Activated B cell treated with CpG ODN at 0.5 μM for 24 hours (primary cell): ENCODE results near the gene COL18A1. TPM values are rescaled to one million over a fixed set of nuclear protein-coding genes. Genes with fewer than 3 reads are reported as not detected.
A peak's percentile ranks its signal among the peaks of the same experiment; 100 is the strongest.
"Not testable (repeated sequence)": the region's sequence is repeated elsewhere in the genome, so short reads cannot be mapped to it uniquely, and the experiment has no call there.

ENCODE experiments used
- ATAC-seq: fragments of 200-7000 bp; cut with Tn5 transposase; one replicate; pipeline ENCODE4 v1.10.0; 2021; ENCODE audit warnings: low read depth, mild to moderate bottlenecking, moderate library complexity
- CTCF ChIA-PET: fragments of 350-600 bp; sonication (Branson Sonifier 250); formaldehyde crosslinking; loops from one replicate; lab custom pipeline; 2021; ENCODE audit warnings: antibody characterized with exemption; lab: Charles Lee
- POLR2A ChIA-PET: fragments of 350-600 bp; sonication (Branson Sonifier 250); formaldehyde crosslinking; loops from one replicate; lab custom pipeline; 2021; ENCODE audit warnings: antibody characterized with exemption; lab: Charles Lee
- DNase-seq: peaks from one replicate; pipeline ENCODE4 v3.0.0; 2022
- H3K27ac Mint-ChIP-seq: one replicate; pipeline ENCODE4 v1.8.0; 2020; ENCODE audit warnings: mixed read lengths
- H3K27me3 Mint-ChIP-seq: one replicate; pipeline ENCODE4 v1.8.0; 2021; ENCODE audit warnings: mixed read lengths
- H3K36me3 Mint-ChIP-seq: one replicate; pipeline ENCODE4 v1.8.0; 2021; ENCODE audit warnings: low read depth, mixed read lengths
- H3K4me1 Mint-ChIP-seq: one replicate; pipeline ENCODE4 v1.8.0; 2021; ENCODE audit warnings: mixed read lengths
- H3K4me3 Mint-ChIP-seq: one replicate; pipeline ENCODE4 v1.8.0; 2020; ENCODE audit warnings: mild to moderate bottlenecking, mixed read lengths
- H3K9me3 Mint-ChIP-seq: one replicate; pipeline ENCODE4 v1.8.0; 2020; ENCODE audit warnings: mixed read lengths
- intact Hi-C: fragments of 100-400 bp; cut with micrococcal nuclease; formaldehyde crosslinking; loops from one replicate; pipeline ENCODE4 v1.15.1; 2024
- total RNA-seq: library from RNA; stranded (reverse); gene quantifications from 2 replicates; pipeline ENCODE4 v1.2.3, GENCODE V29; 2022
- TF ChIP-seq, protein P1 (sequence below): fragments of 200-600 bp; IDR thresholded peaks from one replicate; pipeline ENCODE4 v1.8.0; 2022; ENCODE audit warnings: antibody characterized with exemption, mild to moderate bottlenecking

Gene COL18A1
- total RNA-seq, 1 donor from 2014 or later, result 1.6 TPM

DNA sequence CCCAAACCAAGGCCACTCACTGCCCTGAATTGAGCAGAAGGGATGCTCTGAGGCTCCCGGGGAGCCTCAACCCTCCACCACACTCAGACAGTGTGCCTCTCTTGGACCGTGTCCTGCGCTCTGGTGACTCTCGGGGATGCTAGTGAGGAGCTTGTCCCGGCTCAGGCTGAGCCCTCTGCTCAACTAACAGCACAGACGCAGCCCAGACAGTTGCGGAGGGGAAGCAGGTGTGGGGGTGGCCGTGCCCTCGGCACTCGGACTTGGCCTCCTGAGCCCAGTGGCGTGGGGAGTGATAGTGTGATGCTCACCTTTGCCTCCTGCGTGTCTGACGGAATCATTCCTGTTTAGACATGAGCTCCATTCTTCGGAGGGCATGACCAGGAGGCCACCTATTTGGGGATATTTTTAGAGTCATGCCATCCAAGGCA is 152.7 kb downstream of the COL18A1 start:
- TF ChIP-seq, protein P1, sequence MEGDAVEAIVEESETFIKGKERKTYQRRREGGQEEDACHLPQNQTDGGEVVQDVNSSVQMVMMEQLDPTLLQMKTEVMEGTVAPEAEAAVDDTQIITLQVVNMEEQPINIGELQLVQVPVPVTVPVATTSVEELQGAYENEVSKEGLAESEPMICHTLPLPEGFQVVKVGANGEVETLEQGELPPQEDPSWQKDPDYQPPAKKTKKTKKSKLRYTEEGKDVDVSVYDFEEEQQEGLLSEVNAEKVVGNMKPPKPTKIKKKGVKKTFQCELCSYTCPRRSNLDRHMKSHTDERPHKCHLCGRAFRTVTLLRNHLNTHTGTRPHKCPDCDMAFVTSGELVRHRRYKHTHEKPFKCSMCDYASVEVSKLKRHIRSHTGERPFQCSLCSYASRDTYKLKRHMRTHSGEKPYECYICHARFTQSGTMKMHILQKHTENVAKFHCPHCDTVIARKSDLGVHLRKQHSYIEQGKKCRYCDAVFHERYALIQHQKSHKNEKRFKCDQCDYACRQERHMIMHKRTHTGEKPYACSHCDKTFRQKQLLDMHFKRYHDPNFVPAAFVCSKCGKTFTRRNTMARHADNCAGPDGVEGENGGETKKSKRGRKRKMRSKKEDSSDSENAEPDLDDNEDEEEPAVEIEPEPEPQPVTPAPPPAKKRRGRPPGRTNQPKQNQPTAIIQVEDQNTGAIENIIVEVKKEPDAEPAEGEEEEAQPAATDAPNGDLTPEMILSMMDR, result no peak
- peaks cover 15% of the 10 kb centered on the region for H3K4me1 Mint-ChIP-seq
- POLR2A ChIA-PET, result no interaction called here
- H3K4me3 Mint-ChIP-seq, result no peak overlapping the region
- intact Hi-C loops, result no loop called here
- no peaks in the 10 kb centered on the region for H3K9me3 Mint-ChIP-seq
- no peak for DNase-seq
- no peaks in the 10 kb centered on the region for H3K36me3 Mint-ChIP-seq
- ATAC-seq, result no peak
- CTCF ChIA-PET, result no interaction called here
- H3K27me3 Mint-ChIP-seq, result peaks cover 3% of the 10 kb centered on the region
- H3K27ac Mint-ChIP-seq, result no peak overlapping the region

DNA sequence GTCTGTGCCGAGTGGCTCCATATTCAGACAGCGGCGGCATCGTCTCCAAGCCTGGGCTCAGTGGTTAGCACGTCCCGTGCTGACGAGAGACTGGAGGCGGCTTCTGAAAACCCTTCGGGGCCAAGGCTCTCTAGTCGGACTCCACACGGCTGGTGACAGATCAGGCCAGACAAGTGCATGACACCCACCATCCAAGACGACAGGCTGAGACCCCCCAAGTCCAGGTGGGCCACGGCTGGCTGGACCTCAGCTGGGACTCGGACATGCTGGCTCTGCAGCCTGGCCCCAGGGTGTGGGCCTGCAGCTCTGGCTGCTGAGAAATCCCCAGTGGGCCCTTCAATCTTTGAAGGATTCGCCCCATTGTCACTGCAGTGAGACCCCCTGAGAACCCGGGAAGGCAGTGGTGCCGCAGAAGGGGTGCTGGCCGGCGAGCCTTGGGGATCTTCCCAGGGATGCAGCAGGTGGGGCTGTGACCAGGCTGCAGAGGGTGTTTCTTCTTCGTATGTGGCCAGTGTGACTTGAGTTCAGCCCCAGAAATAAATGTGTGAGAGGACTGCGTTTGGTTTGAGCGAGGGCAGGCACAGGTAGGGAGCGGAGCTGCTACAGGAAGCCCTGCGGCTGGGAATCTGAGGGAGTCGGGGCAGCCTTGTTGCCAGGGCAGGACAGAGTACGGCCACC is 153.2 kb downstream of the COL18A1 start:
- Mint-ChIP-seq H3K4me1 (peaks cover 15% of the 10 kb centered on the region), H3K9me3 (no peaks in the 10 kb centered on the region), H3K36me3 (no peaks in the 10 kb centered on the region), H3K27ac (no peak overlapping the region), H3K4me3 (no peak overlapping the region), H3K27me3 (peaks cover 7% of the 10 kb centered on the region)
- CTCF ChIA-PET, result interaction anchor here (1.6 kb wide), 1 partner anchor 38 kb away, joined by 5 read pairs; no protein-coding TSS in a partner anchor
- POLR2A ChIA-PET, result no interaction called here
- no peak for ATAC-seq
- TF ChIP-seq, protein P1, result no peak
- peak; percentile 10 for DNase-seq
- intact Hi-C loops, result no loop called here

DNA sequence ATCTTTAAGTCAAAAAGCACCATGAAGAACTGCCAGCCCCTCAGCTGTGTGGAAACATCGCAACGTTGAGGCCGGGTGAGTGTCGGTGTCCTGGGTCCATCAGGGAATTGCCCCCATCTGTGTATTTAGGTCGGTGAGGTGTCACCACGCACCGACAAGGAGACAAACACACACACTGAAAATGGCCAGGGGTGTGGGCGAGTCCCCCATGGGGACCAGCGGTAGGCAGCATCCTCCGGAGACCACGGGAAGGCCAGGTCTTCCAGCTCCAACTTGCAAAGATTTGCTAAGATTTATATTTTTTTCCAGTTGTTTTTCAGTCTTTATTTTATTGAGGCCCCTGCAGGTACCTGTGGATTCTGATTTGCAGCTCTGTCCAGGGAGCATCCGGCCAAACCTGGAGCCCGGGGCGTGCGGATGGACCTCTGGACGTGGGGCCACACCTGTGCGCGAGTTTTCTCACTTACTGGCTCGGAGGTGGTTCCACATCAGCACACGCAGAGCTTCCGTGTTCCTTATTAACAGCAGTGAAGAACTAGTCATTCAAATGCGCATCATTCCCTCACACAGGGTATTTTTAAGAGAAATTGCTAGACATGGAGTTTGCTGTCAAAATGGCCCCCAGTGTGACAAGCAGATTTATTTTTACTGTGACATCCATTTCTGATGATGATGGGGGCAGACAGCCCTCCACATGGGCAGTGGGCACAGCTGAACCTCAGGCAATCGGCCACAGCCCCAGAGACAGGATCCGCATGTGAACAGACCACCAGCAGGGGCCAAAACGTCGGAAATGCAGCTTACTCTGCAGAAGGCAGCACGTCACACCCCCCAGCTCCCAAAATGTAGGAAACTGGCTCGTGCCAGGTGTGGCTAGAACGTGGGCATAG is 154.5 kb downstream of the COL18A1 start:
- ChIA-PET POLR2A (no interaction called here), CTCF (interaction anchor here (1.6 kb wide), 1 partner anchor 37 kb away, joined by 5 read pairs; no protein-coding TSS in a partner anchor)
- Mint-ChIP-seq H3K4me3 (no peak overlapping the region), H3K9me3 (peaks cover 5% of the 10 kb centered on the region), H3K4me1 (peaks cover 13% of the 10 kb centered on the region), H3K27ac (no peak overlapping the region), H3K27me3 (peaks cover 10% of the 10 kb centered on the region), H3K36me3 (no peaks in the 10 kb centered on the region)
- intact Hi-C loops, result loop anchor here (5.0 kb wide), 1 partner anchor 898 kb away; the partner anchor contains the start of gene DIP2A
- TF ChIP-seq, protein P1, result no peak
- DNase-seq, result peak; percentile 3
- no peak for ATAC-seq

DNA sequence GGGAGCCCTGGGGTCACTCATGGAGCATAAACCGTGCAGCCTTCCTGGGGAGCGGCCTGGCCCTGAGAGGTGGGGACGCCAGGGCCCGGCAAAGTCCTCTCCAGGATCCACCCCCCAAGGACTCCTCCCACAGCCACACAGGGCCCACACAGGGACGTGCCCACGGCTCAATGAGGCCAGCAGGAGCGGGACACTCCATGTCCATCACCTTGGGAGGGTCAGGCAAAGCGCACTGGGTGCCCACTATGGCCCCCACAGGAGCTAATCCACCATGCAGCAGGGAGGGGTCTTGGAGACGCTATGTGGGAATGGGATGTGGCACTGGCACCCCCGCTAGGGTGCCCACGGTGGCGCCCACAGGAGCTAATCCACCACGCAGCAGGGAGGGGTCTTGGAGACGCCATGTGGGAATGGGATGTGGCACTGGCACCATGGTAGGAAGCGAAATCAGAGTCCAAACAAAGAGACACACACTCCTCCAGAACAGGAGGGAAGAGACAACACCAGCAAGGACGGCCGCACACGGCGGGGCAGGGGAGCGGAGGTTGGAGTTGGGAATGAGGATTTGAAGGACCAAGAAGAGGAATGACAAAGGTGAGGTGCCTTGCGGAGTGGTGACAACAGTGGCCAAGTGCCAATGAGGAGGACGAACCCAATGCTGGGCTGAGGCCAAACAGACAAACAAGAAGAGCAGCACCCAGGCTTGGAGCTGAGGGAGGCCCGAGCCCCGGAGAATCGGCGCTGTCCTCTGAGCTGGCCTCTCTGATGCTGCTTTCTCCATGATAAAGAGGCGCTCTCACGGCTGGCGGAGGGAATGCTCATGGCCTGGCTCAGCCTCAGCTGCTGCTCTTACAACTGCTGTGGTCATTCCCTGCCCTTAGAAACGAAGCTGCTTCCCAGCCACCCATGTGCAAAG is 155.4 kb downstream of the COL18A1 start:
- Mint-ChIP-seq H3K27ac (no peak overlapping the region), H3K27me3 (peaks cover 14% of the 10 kb centered on the region), H3K9me3 (peaks cover 5% of the 10 kb centered on the region), H3K4me3 (no peak overlapping the region), H3K36me3 (no peaks in the 10 kb centered on the region), H3K4me1 (peaks cover 10% of the 10 kb centered on the region)
- intact Hi-C loops, result loop anchor here (5.0 kb wide), 1 partner anchor 897 kb away; the partner anchor contains the start of gene DIP2A
- ChIA-PET POLR2A (no interaction called here), CTCF (no interaction called here)
- no peak for DNase-seq
- ATAC-seq, result no peak
- TF ChIP-seq, protein P1, result no peak

DNA sequence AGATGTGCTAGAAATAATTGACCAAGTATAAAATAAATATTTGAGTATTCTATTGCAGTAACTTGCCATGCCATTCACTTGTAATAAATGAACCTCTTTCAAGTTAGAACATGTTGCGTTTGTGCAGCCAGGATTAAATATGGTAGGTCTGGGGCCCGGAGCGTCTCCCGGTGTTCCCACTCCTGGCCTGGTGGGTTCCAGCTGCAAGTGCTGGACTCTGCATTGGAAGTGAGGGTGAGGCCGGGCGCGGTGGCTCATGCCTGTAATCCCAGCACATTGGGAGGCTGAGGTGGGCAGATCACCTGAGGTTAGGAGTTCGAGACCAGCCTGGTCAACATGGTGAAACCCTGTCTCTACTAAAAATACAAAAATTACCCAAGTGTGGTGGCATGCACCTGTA is 156.3 kb downstream of the COL18A1 start:
- H3K27ac Mint-ChIP-seq, H3K4me3 Mint-ChIP-seq, DNase-seq, ATAC-seq, CTCF ChIA-PET, H3K4me1 Mint-ChIP-seq, H3K36me3 Mint-ChIP-seq, H3K9me3 Mint-ChIP-seq, POLR2A ChIA-PET: not testable (repeated sequence)
- intact Hi-C loops, result loop anchor here (5.0 kb wide), 1 partner anchor 896 kb away; the partner anchor contains the start of gene DIP2A
- H3K27me3 Mint-ChIP-seq, result peaks cover 14% of the 10 kb centered on the region
